HG03280 (cell line): Measurements from ENCODE around the gene NFIA.

Experiments used
- ATAC-seq: cut with Tn5 transposase; IDR thresholded peaks from one replicate; pipeline ENCODE4 v1.9.1; 2021; ENCODE audit warnings: mild to moderate bottlenecking, moderate library complexity; ENCODE audit not compliant: unreplicated experiment

Gene NFIA

GRCh38 chr1:61285371-61285885 is 203.1 kb downstream of the NFIA start:
- ATAC-seq: no peak

GRCh38 chr1:61287014-61287413 is 204.7 kb downstream of the NFIA start:
- ATAC-seq: no peak

- no peak for ATAC-seq
These were observed 205.4 kb downstream of the NFIA start for GRCh38 chr1:61287734-61288133.

- ATAC-seq: no peak
These were observed 207.1 kb downstream of the NFIA start for GRCh38 chr1:61289232-61290098.

GRCh38 chr1:61290525-61290924 is 208.2 kb downstream of the NFIA start:
- ATAC-seq: no peak

- ATAC-seq: no peak
These were observed 210.8 kb downstream of the NFIA start for GRCh38 chr1:61293197-61293596.

- no peak for ATAC-seq
These were observed 211.7 kb downstream of the NFIA start for GRCh38 chr1:61293986-61294504.

- ATAC-seq: no peak
These were observed 212.6 kb downstream of the NFIA start for GRCh38 chr1:61294930-61295329.

GRCh38 chr1:61295818-61296537 is 213.6 kb downstream of the NFIA start:
- no peak for ATAC-seq

GRCh38 chr1:61297887-61298286 is 215.5 kb downstream of the NFIA start:
- ATAC-seq: no peak

GRCh38 chr1:61299463-61299862 is 217.1 kb downstream of the NFIA start:
- ATAC-seq: no peak

GRCh38 chr1:61300899-61301298 is 218.5 kb downstream of the NFIA start:
- no peak for ATAC-seq

GRCh38 chr1:61301824-61302657 is 219.7 kb downstream of the NFIA start:
- ATAC-seq: peak; percentile 51

GRCh38 chr1:61307422-61308142 is 225.2 kb downstream of the NFIA start:
- no peak for ATAC-seq

- no peak for ATAC-seq
These were observed 227.7 kb downstream of the NFIA start for GRCh38 chr1:61310057-61310456.

GRCh38 chr1:61310538-61310937 is 228.2 kb downstream of the NFIA start:
- ATAC-seq: no peak

- no peak for ATAC-seq
These were observed 231.6 kb downstream of the NFIA start for GRCh38 chr1:61313906-61314422.

- no peak for ATAC-seq
These were observed 232.7 kb downstream of the NFIA start for GRCh38 chr1:61315011-61315410.

GRCh38 chr1:61316493-61316892 is 234.1 kb downstream of the NFIA start:
- ATAC-seq: no peak
